ENCODE results near the gene HS6ST3. TPM values are rescaled to one million over a fixed set of nuclear protein-coding genes. Genes with fewer than 3 reads are reported as not detected.

HS6ST3 gene
- total and polyA plus RNA-seq, 2 donors (not counting 3 experiments of a cell fraction or from before 2014, with no cell fraction given) = 0.03 to 0.15 TPM

GRCh38 chr13:96403651-96404050 lies 313.7 kb downstream of the HS6ST3 start:
- Histone ChIP-seq H3K4me2 (ENCODE audit: insufficient read depth, low read length) (no peak overlapping the region), H3K36me3 (ENCODE audit: control insufficient read depth in 2 of 2, extremely low read depth in 1 of 2, insufficient read depth in 2 of 2, low read length in 2 of 2) (no peaks in the 10 kb centered on the region), H3K9me3 (replicated peaks; ENCODE audit: control insufficient read depth, insufficient read depth, low read length) (no peaks in the 10 kb centered on the region), H3K4me3 (replicated peaks in 1 of 3; ENCODE audit: insufficient read depth in 1 of 3, low read depth in 1 of 3, low read length in 3 of 3) (no peak overlapping the region), H4K20me1 (replicated peaks; ENCODE audit: control insufficient read depth, extremely low read depth, insufficient read depth, low read length) (no peaks in the 10 kb centered on the region), H3K27me3 (ENCODE audit: control insufficient read depth in 2 of 2, insufficient read depth in 2 of 2, low read length in 2 of 2) (no peaks in the 10 kb centered on the region), H3K27ac (ENCODE audit: insufficient read depth, low read depth, low read length) (no peak overlapping the region), H3K79me2 (ENCODE audit: control insufficient read depth, insufficient read depth, low read length) (no peaks in the 10 kb centered on the region), H3K9ac (replicated peaks; ENCODE audit: extremely low read depth, insufficient read depth, low read length) (no peak overlapping the region), H3K4me1 (ENCODE audit: control insufficient read depth, extremely low read depth, insufficient read depth, low read length) (no peaks in the 10 kb centered on the region), H3K9me1 (replicated peaks; ENCODE audit: control insufficient read depth, extremely low read depth, insufficient read depth, low read length) (no peaks in the 10 kb centered on the region), H2AFZ (ENCODE audit: low read depth, low read length) (no peak overlapping the region)
- POLR2A ChIA-PET = no interaction called here
- no TSS peak for BruUV-seq (replicated peaks)
- no peak for TF ChIP-seq CTCF (IDR thresholded peaks at IDR 0.05; ENCODE audit: extremely low read depth in 1 of 2, insufficient read depth in 1 of 2, low read depth in 1 of 2, low read length in 2 of 2)
- no peak for TF ChIP-seq JUN (IDR thresholded peaks at IDR 0.05; ENCODE audit: borderline replicate concordance, insufficient read depth, insufficient read length, low read depth)
- TF ChIP-seq POLR2A (IDR thresholded peaks at IDR 0.05; ENCODE audit: low read depth, low read length) = no peak
- TF ChIP-seq FOS (IDR thresholded peaks at IDR 0.05; ENCODE audit: borderline replicate concordance, insufficient read depth, low read length) = no peak
- TF ChIP-seq MYC (IDR thresholded peaks at IDR 0.05; ENCODE audit: low read depth, low read length) = no peak
- no peak for TF ChIP-seq MAX (IDR thresholded peaks at IDR 0.05; ENCODE audit: insufficient read depth, insufficient read length)
- no peak for TF ChIP-seq EZH2 (IDR thresholded peaks at IDR 0.05; ENCODE audit: borderline replicate concordance, low read depth, low read length, severe bottlenecking)
- no peak for TF ChIP-seq POLR2AphosphoS5 (IDR thresholded peaks at IDR 0.05; ENCODE audit: insufficient read depth, low read depth, low read length)
- intact Hi-C loops (cut with micrococcal nuclease) (no loop called here), dilution Hi-C loops (cut with MboI; ENCODE audit: extremely low pct_ligation_motif_present, low sequenced_read_pairs) (no loop called here)
- no peak for DNase-seq (ENCODE audit: low read depth, low spot score)
- CTCF ChIA-PET = no interaction called here
- FAIRE-seq = no peak

Measured in endothelial cell of umbilical vein (primary cell).